ENCODE data around the gene LORICRIN.

LORICRIN gene

DNA sequence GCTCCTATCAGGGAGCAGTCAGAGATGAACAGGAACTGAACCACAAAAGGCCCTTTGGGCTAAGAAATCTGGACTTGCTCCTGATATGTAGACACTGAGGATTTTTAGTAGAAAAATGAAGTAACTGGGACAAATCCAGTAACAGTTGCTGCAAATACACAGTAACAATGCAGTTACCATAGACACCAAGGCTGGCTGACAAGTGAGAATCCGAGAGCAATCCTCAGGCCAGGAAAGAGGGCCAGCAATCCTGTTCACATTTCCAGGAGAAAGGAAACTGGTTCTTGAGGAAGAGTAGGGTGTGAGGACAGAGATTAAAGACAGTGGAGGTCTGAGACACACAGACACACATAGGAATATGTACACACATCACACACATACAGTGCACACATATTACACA, 9.3 kb upstream of the LORICRIN start:
- DNase-seq (ENCODE audit: low read depth in 2 of 2), result no peak

DNA sequence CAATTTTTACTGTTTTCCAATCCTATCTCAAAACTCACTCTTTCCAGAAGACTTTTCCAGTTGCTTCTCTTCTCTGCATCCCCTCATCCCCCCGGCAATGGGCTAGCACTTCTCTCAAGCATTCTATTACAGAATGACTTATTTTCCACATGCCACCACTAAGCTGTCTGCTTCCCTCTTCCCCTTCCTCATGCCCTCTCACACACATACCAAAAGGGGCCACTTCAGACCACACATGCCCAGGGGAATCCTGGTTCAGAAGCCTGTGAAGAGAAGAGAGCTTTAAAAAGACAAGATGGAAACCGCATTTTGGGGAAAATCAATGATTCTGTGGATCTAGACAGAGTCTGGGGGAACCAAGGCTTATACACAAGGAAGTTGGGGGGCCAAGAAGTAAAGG, 8.4 kb upstream of the LORICRIN start:
- DNase-seq (ENCODE audit: low read depth in 2 of 2), result no peak

DNA sequence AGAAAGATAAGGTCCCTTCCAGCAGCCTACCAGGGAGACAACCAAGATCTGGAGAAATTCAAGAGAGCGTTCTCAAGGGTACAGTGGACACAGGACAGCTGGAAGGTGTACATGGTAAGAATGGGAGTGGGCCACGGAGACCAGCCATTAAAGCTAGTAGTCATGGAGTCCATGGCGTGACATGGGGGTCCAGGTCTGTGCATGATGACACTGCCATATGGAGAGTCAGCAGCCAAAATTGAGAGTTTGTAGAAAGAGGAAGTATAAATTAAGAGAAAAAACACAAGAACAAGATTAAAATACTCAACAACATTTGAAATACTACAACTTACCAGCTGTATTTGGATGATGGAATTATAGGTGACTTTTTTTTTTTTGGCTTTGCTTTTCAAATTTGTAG, 7.9 kb upstream of the LORICRIN start:
- DNase-seq (ENCODE audit: low read depth in 2 of 2), result no peak

DNA sequence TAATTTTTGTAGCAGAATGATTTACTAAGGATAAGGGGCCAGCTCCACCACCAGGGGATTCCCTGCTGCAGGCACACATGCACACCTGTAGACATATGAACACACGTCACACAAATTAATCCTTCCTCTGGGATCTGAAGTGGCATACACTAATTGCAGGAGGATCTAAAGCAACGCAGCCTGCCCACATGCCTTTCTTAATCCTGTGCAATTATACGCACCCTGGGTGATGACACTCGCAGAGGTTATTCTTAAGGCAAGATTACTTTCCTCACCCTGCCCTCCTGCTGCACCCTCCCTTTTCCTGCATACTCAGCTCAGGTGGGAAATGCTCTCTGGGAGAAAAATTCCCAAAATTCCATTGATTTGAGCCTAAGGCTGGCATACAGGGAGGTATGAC, 7.5 kb upstream of the LORICRIN start:
- no peak for DNase-seq (ENCODE audit: low read depth in 2 of 2)

DNA sequence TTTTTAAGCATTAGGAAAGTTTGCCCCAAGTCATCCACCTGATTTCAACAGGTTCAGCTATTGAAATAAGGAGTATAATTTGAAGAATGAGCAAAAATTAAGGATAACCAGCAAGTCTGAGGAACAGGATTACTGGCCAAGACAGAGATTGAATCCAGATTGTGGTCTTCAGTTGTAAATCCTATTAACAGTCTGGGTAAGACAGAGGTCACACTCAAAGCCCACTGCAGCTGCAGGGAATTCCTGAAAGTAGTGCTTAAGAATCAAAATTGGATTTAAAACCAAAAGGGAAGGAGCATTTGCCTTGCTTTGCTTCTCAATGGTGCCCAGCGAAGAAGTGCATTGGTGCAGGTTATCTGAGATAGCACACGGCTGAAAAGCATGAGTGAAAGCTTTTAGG, 6.4 kb upstream of the LORICRIN start:
- no peak for DNase-seq (ENCODE audit: low read depth in 2 of 2)

DNA sequence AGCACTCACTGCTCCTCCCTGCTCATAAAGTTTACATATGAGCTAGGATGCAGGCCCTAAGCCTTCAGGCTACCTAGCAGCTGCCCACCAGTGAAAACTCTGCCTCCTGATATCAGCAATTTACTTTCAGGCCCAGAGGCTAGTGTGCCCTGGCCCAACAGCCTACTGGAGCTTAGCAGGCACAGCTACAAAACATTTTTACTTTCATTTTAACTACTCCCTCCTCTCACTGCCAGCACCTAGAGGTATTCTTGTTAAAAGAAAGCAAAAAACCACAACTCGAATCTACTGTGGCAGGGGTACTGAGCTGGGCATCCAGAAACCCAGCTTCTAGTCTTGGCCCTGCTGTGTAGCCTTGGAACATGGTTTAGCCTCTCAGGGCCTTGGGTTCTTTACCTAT, 5.8 kb upstream of the LORICRIN start:
- DNase-seq (ENCODE audit: low read depth in 2 of 2), result no peak

DNA sequence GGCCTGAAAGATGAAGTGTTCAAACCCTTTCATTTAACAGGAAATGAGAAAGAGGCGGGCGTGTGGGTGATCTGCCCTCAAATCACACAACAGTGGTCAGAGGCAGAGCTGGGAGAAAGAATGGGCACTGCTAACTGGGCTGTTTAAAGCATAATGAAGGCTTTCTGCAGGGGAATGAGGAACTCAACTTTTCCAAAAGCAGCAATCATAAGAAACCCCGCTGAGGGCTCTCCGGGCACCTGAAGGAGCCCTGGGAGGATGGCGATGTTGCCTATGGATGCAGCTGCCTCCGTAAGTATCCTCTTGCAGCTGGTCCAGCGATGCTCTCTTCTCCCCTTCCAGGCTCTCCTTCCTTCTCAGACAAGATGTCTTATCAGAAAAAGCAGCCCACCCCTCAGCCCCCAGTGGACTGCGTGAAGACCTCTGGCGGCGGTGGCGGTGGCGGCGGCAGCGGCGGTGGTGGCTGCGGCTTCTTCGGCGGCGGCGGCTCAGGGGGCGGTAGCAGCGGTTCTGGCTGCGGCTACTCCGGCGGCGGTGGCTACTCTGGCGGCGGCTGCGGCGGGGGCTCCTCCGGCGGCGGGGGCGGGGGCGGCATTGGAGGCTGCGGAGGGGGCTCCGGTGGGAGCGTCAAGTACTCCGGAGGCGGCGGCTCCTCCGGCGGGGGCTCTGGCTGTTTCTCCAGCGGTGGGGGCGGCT, 1.2 kb downstream of the LORICRIN start:
- DNase-seq (ENCODE audit: low read depth in 2 of 2), result peak in 1 of 2 donors; percentile 3

DNA sequence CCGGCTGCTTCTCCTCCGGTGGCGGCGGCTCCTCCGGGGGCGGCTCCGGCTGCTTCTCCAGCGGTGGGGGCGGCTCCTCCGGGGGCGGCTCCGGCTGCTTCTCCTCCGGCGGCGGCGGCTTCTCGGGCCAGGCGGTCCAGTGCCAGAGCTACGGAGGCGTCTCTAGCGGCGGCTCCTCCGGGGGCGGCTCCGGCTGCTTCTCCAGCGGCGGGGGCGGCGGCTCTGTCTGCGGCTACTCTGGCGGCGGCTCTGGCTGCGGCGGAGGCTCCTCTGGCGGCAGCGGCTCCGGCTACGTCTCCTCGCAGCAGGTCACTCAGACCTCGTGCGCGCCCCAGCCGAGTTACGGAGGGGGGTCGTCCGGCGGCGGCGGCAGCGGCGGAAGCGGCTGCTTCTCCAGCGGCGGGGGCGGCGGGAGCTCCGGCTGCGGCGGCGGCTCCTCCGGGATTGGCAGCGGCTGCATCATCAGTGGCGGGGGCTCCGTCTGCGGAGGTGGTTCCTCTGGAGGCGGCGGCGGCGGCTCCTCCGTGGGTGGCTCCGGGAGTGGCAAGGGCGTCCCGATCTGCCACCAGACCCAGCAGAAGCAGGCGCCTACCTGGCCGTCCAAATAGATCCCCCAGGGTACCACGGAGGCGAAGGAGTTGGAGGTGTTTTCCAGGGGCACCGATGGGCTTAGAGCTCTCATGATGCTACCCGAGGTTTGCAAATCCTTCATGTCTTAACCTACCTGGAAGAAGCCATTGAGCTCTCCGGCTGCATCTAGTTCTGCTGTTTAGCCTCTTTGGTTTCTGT, 2.0 kb downstream of the LORICRIN start:
- peak in 1 of 2 donors; percentile 2 for DNase-seq (ENCODE audit: low read depth in 2 of 2)

DNA sequence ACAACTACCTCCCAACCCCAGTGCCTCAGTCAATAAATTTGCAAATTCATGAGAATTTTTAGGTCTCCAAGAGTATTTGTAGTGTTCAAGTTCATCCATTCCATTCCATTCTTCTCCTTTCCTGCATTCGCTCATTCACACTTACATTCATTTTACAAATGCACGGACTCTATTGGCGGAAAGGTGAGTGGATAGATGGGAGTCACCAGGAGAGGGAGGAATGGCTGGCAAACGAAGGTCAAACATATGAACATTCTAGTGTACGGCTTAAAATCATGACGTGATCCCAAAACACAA, 2.5 kb downstream of the LORICRIN start:
- no peak for DNase-seq (ENCODE audit: low read depth in 2 of 2)

DNA sequence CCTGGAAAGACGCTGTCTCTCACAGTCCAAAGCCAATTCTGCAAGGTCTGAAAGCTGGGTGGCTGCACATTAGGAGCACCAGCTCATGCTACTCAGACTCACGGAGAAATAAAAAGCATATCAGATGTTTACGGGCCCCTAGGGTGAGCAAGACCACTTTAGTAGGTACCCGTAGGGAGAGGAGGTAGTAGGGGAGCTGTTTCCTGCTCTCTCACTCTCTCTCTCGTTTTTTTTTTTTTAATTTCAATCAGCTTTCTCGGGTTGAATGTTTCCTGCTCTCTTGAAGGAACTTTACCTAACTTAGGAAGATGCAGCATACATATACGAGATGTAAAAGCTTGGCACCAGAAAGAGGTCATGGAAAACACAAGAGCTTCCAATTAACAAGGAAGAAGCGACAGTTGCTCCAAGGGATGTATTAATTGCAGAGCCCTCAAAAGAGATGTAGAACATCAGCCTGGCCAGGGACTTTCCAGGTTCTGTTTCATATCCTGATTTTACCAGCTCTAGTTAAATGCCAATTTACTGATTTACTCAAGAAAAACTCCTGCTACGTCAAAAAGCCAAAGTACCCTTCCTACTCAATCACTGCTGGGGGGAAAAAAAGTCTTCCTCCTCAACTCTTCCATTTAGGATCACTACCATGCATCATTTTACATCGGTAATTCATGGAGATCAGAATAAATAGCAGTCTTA, 3.1 kb downstream of the LORICRIN start:
- no peak for DNase-seq (ENCODE audit: low read depth in 2 of 2)

DNA sequence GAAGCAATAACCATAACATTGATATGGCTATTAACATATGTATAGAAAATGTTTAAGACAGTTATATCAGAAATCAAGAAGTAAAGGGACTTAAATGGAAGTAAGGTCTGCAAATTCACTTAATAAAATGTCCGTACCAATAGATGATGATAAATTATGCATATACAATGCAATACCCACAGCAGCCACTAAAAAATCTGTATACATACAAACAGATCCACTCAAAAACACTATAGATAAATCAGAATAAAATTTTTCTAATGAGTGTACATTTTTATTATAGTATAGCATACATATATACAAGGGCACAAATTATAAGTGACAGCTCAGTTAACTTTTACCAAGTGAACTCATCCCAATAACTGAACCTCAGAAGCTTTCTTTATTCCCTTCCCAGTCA, 6.0 kb downstream of the LORICRIN start:
- DNase-seq (ENCODE audit: low read depth in 2 of 2), result no peak

DNA sequence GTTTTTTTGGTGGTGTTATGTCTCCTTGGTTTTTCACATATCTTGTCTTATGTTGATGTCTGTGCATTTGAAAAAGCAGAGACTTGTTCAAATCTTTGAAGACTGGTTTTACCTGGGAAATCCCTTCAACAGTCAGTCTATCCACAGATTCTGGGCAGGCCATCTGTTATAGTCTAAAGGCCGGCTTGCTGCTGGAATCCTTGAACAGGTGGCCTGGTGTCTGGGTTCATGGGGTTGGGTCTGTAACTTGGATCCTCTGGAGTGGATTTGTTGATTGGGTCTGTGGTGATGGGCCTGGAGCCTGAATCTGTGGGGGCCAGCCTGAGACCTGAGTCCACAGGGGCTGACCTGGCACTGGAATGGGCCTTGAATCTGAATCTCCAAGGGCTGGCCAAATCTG, 12.2 kb downstream of the LORICRIN start:
- DNase-seq (ENCODE audit: low read depth in 2 of 2), result no peak

DNA sequence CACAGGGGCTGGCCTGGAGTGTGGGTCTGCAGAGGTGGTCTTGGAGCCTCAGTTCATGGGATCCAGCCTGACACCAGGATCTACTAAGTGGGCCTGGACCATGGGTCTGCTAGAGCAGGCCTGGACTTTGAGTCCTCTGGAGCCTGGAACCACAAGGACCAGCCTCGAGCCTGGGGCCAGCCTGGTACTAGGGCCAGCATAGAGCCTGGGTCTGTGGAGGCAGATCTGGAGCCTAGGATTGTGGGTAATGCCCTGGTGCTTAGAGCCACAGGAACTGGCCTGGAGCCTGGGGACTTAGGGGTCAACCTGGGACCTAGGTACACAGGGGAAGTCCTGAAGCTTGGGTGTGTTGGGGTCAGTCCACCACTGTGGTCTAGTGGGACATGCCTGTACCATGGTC, 12.7 kb downstream of the LORICRIN start:
- DNase-seq (ENCODE audit: low read depth in 2 of 2), result no peak

DNA sequence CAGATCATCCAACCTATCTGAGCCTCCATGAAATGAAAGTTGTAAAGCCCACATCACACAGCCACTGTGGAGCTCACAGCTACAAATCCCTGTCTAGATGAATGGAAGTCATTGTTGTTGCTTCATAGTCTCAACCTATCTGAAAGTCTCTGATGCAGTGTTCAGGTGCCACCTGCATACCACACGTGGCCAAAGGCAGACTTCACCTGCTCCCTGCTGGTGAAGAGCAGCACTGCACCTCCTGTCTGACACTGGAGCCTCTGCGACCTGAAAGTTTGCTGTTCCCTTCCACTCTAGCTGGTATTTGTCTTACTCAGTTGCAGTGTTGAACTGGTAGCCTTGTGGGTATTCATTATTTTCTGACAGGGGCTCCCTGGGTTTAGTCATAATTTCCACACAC, 18.4 kb downstream of the LORICRIN start:
- peak in 1 of 2 donors; percentile 37 for DNase-seq (ENCODE audit: low read depth in 2 of 2)

DNA sequence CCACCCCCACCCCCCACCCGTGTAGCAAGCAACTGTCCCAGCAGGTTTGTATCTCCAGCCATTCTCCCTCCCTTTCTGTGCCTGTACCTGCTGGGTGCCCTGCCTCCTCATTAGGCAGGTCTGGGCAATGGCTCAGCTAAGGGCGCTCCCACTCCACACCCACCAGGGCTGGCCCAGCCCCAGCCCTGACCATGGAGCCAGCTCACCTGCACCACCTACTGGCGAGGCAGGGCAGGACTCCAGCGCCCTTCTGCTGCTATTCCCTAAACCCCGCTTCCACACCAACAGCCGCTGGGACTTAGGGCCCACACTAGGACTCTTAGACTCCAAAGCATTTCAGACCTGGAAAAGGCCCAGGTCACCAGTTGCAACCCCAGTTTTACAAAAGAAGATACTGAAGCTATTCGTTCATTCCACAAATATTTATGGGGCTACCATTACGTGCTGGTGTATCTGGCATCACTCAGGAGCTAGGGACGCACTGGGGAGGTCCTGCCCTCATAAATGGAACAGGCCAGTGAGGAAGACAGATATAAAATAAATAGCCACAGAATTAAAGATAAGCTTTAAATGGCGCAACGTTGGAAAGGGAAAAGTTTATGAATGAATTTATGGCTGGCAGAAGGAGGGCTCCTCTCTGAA, 29.3 kb downstream of the LORICRIN start:
- peak; percentile 16 to 32 for DNase-seq (ENCODE audit: low read depth in 2 of 2)

DNA sequence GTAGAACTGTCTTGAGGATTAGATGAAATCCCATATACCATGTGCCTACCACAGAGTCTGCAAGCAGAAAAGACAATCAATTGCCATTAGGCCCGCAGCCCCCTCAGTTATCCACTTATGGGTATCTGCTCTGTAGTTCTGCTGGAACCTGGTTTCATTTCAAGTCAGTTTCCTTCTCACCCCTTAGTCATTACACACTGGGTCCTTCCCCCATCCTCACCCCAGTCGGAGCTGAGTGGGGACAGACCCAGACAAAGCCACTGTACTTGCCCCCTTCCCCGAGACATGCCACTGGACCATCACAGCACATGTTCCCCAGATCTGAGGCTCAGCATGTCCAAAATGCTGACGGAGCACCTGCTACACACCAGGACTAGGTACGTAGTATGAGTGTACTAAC, 32.0 kb downstream of the LORICRIN start:
- no peak for DNase-seq (ENCODE audit: low read depth in 2 of 2)

DNA sequence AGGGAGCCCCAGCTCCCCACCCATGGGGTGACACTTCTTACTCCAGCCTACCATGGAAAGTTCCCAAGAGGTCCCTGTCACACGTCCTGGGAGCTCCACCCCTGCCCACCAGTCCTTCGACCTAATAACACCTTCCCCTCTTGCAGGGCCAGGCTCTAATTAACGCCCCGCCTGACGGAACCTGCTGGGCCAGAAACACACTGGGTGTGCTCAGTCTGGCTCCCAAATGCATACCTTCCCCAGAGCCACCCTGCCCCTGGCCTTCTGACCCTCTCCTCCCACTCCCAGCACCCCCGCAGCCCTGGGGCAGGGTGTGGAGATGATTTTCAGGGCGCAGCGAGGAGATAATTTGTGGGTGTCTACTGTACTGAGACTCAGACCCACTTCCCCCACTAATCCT, 32.7 kb downstream of the LORICRIN start:
- DNase-seq (ENCODE audit: low read depth in 2 of 2), result no peak

DNA sequence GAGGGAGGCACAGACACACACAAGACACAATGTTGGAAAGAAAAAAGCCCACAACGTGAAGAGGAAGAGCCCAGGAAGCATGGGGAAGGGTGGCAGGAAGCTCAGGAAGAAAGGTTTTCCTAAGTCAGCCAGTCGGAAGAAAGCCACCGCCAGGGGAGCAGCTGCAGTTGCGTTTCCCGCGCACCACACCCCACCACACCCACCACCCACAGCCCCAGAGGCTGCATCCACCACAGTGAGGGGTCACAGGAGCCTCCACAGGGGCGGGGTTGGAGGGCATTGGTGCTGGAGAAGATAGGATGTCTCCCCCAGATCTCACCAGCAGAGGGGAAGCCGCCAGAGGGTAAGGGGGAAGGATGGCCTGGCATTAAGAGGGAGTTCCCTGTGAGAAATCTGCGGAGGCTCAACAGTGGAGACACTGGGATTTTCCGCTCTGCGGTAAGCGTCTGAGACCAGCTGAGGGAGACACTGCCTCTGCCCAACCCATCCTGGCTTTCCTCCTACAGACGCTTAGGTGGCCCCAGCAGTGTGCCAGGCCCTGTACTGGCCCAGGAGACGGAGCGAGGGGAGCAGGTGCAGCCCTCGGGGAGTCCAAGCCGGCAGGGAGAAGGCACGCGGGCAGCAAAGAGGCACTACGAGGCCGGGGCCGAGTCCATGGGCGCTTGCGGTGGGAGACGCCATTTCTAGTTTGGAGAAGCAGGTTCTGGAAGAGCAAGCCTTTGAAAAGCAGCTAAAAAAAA, 33.4 kb downstream of the LORICRIN start:
- no peak for DNase-seq (ENCODE audit: low read depth in 2 of 2)

DNA sequence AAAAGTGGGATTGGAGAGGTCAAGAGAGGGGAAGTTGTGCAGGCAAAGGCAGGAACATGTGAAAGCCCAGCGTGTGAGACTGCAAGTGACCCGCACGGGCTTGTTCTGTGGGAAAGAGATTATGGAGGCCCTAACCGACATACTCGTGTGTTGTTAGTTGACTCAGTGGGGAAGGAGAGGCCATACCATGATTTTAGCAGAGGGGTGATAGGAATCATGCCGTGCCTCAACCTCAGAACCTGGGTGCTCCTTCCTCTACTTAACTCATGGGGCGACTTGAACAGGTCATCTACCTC, 33.9 kb downstream of the LORICRIN start:
- no peak for DNase-seq (ENCODE audit: low read depth in 2 of 2)

DNA sequence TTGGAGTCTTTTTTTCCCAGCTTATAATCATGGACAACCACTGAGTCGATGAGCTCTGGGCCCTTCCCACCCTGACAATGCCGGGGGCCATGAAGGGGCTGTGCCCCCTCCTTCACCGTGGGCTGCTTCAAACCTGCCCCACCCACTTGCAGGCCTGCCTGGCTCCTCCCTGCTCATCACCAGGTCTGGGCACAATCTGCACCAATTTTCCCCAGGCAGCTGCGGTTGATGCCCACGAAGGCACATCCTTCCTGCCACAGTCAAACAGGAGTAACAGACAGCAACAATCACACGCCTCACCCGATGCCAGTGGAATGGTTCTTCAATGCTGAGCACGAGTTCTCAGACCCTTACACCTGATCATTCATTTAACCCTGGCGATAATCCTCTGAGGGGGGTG, 34.4 kb downstream of the LORICRIN start:
- DNase-seq (ENCODE audit: low read depth in 2 of 2), result no peak

DNA sequence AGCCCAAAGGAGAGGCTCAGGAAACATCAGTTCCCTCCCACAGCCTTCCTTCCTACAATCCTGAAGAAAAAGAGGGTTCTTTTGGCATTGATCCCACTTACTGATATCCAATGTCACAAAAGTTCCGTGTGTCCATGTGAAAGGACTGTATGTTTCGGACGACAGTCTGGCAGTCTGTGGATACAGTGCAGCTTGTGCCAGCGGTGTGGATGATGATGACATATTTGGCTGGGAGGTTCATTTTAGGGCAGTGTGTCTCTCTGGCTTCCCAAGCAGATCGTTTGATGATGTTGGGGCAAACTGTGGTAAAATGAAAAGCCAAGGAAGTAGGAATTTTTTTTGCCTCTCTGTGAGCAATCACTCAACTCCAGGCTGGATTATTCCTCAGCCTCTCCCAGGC, 42.8 kb downstream of the LORICRIN start:
- DNase-seq (ENCODE audit: low read depth in 2 of 2), result no peak

DNA sequence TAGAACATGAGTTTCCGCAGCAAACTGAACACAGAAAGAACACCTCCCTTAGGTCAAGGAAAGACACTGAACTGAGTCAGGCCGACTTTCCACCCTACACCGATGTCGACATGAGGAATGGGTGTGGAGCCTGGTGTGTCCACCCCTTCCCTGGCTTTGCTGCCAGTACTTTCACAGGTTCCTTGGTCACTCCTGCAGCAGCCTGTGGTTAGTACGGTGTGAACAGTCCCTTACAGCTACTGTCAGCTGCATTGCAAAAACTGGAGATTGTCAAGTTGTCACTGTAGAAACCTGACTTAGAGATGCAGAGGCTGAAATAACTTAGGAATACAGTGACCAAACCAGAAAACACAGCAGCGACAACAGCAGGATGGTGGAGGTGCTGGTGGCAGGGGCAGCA, 46.2 kb downstream of the LORICRIN start:
- no peak for DNase-seq (ENCODE audit: low read depth in 2 of 2)
